SU-DHL-6 (cell line): ENCODE results near the gene SLC22A23.

Experiments
- H2AFZ ChIP-seq: fragments of 200-600 bp; sonication (generic); 2 replicates; pipeline ENCODE4 v1.6.1; 2014; ENCODE audit warnings: low read depth, mild to moderate bottlenecking, moderate library complexity, mixed read lengths, antibody characterized with exemption, low read length; ENCODE audit not compliant: severe bottlenecking
- H3F3A ChIP-seq: fragments of 200-600 bp; shearing (Covaris generic); 2 replicates; pipeline ENCODE4 v1.6.0; 2016; ENCODE audit warnings: antibody characterized with exemption, mild to moderate bottlenecking; ENCODE audit not compliant: insufficient read depth
- H3K27ac ChIP-seq: fragments of 200-600 bp; sonication (generic); 2 replicates; pipeline ENCODE4 v1.5.1; 2016; ENCODE audit warnings: low read depth, mild to moderate bottlenecking, low read length, moderate library complexity, mixed read lengths
- H3K27me3 ChIP-seq: fragments of 200-600 bp; sonication (generic), shearing (Covaris generic); 2 replicates; pipeline ENCODE4 v1.6.0; 2014; ENCODE audit warnings: mild to moderate bottlenecking, low read length
- H3K36me3 ChIP-seq: fragments of 200-600 bp; sonication (generic); 2 replicates; pipeline ENCODE4 v1.6.1; 2014; ENCODE audit warnings: mild to moderate bottlenecking, low read length, mixed read lengths
- H3K4me2 ChIP-seq: fragments of 300-600, 200-600 bp; shearing (Covaris generic), sonication (generic); 2 replicates; pipeline ENCODE4 v1.6.0; 2014; ENCODE audit warnings: low read length, low read depth, mild to moderate bottlenecking; ENCODE audit not compliant: poor library complexity, severe bottlenecking
- H3K4me3 ChIP-seq: fragments of 200-600 bp; sonication (generic); 2 replicates; pipeline ENCODE4 v1.5.1; 2014; ENCODE audit warnings: antibody characterized with exemption, low read length, mild to moderate bottlenecking, mixed read lengths; ENCODE audit not compliant: insufficient read depth, poor library complexity, severe bottlenecking
- H3K79me2 ChIP-seq: fragments of 200-600 bp; sonication (generic); 2 replicates; pipeline ENCODE4 v1.6.1; 2014; ENCODE audit warnings: mild to moderate bottlenecking, low read length, moderate library complexity; ENCODE audit not compliant: insufficient read depth
- H3K9ac ChIP-seq: fragments of 200-600 bp; sonication (generic); 2 replicates; pipeline ENCODE4 v1.7.0; 2014; ENCODE audit warnings: mild to moderate bottlenecking, low read length
- H3K9me2 ChIP-seq: fragments of 200-600 bp; sonication (generic); replicated peaks from 2 replicates; pipeline ENCODE4 v1.6.1; 2014; ENCODE audit warnings: low read length; ENCODE audit not compliant: insufficient read depth
- H3K9me3 ChIP-seq: fragments of 200-600 bp; sonication (generic); 2 replicates; pipeline ENCODE4 v1.6.1; 2014; ENCODE audit warnings: low read length, mixed read lengths; ENCODE audit not compliant: insufficient read depth
- H4K20me1 ChIP-seq: fragments of 200-600 bp; sonication (generic); 2 replicates; pipeline ENCODE4 v1.6.1; 2014; ENCODE audit warnings: low read depth, mild to moderate bottlenecking, antibody characterized with exemption, low read length, moderate library complexity, mixed read lengths
- CTCF ChIP-seq: fragments of 200-600 bp; sonication (generic); IDR thresholded peaks from one replicate; pipeline ENCODE4 v1.5.1; 2017; ENCODE audit warnings: antibody characterized with exemption, mild to moderate bottlenecking, low read length, moderate library complexity; ENCODE audit not compliant: insufficient read depth, poor library complexity, severe bottlenecking
- EZH2phosphoT487 ChIP-seq: fragments of 200-600 bp; sonication (generic), shearing (Covaris generic); conservative IDR thresholded peaks from 2 replicates; pipeline ENCODE4 v1.6.1; 2018; ENCODE audit warnings: mild to moderate bottlenecking, antibody characterized with exemption, low read length, moderate library complexity, mixed read lengths

Gene SLC22A23

DNA sequence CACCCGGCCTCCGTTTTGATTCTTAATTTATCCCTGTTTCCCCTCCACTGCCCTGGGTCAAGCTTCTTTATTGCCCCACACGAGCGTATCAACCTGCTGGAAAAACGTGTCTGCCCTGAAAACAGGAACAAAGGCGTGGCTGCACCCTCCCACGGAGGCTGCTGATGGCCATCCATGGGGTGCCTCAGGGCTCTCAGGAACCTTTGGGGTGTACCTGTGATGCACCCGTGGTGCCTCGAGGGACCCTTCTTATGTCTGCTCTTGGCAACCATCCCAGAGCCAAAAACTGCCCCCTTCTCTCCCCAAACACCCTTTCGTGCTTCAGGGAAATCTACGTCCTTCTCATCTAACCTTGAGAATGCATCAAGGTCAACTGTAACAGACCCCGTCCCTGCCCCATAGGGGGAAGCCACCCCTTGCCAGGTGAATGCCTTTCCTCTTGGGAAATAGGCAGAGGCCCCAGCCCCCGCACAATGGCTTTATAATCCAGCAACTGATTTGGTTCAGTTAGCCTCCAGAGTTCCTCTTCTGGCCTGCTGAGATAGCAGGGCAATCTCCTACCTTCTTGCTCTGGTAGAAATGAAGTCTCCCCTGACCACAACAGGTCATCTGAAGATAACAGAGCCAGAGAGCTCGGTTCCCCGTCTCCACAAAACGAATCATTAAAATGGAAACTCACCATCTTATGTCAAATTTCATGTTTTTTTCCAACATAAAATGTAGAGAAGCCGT is 168.7 kb downstream of the SLC22A23 start:
- Histone ChIP-seq H3K27ac (no peak overlapping the region), H2AFZ (no peak overlapping the region), H3K4me2 (no peak overlapping the region), H3K9me2 (no peaks in the 10 kb centered on the region), H3K27me3 (no peaks in the 10 kb centered on the region), H3K9ac (no peak overlapping the region), H3K36me3 (no peaks in the 10 kb centered on the region), H3K9me3 (no peaks in the 10 kb centered on the region), H4K20me1 (no peaks in the 10 kb centered on the region), H3K4me3 (no peak overlapping the region), H3F3A (no peaks in the 10 kb centered on the region), H3K79me2 (no peaks in the 10 kb centered on the region)
- TF ChIP-seq CTCF (no peak), EZH2phosphoT487 (no peak)

- TF ChIP-seq CTCF (no peak), EZH2phosphoT487 (no peak)
- Histone ChIP-seq H3K9me3 (no peaks in the 10 kb centered on the region), H3K9ac (no peak overlapping the region), H3K9me2 (no peaks in the 10 kb centered on the region), H3F3A (no peaks in the 10 kb centered on the region), H3K27ac (no peak overlapping the region), H3K4me2 (no peak overlapping the region), H3K36me3 (no peaks in the 10 kb centered on the region), H3K79me2 (no peaks in the 10 kb centered on the region), H4K20me1 (no peaks in the 10 kb centered on the region), H3K4me3 (no peak overlapping the region), H3K27me3 (no peaks in the 10 kb centered on the region), H2AFZ (no peak overlapping the region)
Observed at GRCh38 chr6:3287308-3287707, 169.5 kb downstream of the SLC22A23 start.

- Histone ChIP-seq H3K79me2 (no peaks in the 10 kb centered on the region), H3K36me3 (no peaks in the 10 kb centered on the region), H3K9me3 (no peaks in the 10 kb centered on the region), H3K27me3 (no peaks in the 10 kb centered on the region), H3K4me2 (no peak overlapping the region), H3K9ac (no peak overlapping the region), H3K9me2 (no peaks in the 10 kb centered on the region), H2AFZ (no peak overlapping the region), H3K27ac (no peak overlapping the region), H3F3A (no peaks in the 10 kb centered on the region), H4K20me1 (no peaks in the 10 kb centered on the region), H3K4me3 (no peak overlapping the region)
- TF ChIP-seq EZH2phosphoT487, result no peak
- TF ChIP-seq CTCF, result no peak
Observed at GRCh38 chr6:3286641-3287171, 170.1 kb downstream of the SLC22A23 start.
